Fibroblast of the aortic adventitia (primary cell): ENCODE results near the gene MDM2. TPM values are rescaled to one million over a fixed set of nuclear protein-coding genes. Genes with fewer than 3 reads are reported as not detected.

Source experiments
- DNase-seq: peaks from one replicate; pipeline ENCODE4 v3.0.0-alpha.2; 2010; ENCODE audit warnings: low read depth
- H3K4me3 ChIP-seq: 2 replicates; pipeline ENCODE4 v1.5.1; 2011; ENCODE audit warnings: low read depth, mild to moderate bottlenecking, control low read depth, low read length, moderate library complexity
- CTCF ChIP-seq: IDR thresholded peaks from 2 replicates; pipeline ENCODE4 v1.5.1; 2011; ENCODE audit warnings: mild to moderate bottlenecking, low read length, control low read depth, inconsistent platforms; ENCODE audit not compliant: insufficient read depth
- total RNA-seq: library from RNA; depleted of rRNA; stranded (reverse); fragments of >200 nt; gene quantifications from 2 replicates; pipeline ENCODE4 v1.2.3, GENCODE V29; 2012; ENCODE audit warnings: low replicate concordance

MDM2 gene
- total RNA-seq, 1 donor: 241 TPM

DNA sequence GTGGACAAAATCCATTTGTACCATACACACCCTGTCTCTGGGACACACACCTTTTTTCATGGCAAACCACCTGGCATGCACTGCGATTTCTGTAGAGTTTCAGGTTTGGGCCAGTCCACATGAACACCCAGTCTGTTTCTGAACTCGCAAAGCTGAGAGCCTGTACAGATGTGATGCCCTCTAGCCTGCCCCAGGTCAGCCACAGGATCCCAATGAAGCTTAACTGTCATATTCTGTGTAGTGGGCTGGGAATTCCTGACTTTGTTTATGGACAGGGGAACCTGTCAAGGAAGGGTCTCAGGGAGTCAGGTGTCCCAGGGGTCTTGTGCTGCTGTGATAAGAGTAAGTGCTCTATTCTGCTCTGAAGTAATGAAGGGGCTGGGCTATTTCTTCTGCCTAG, 85.2 kb downstream of the MDM2 start:
- DNase-seq: no peak
- H3K4me3 ChIP-seq: no peak overlapping the region
- no peak for TF ChIP-seq CTCF

DNA sequence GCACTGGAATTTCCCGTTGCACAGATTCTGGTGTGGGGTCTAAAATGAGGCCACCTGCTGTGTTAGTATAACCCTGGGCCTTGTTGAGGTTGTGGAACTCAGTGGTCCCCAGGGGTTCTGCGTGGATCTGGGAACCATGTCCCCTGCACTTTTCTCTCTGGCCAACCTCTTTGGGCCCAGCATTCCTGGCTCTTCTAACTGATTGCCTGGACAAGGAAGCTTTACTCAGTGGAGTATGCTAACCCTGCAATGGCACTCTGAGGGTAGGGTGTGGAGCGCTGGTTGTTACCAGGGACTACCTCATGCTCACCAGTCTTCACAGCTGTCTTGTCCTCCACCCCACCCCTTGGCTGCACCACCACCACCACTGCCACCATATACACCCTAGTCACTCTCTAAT, 85.8 kb downstream of the MDM2 start:
- no peak overlapping the region for H3K4me3 ChIP-seq
- no peak for TF ChIP-seq CTCF
- DNase-seq: no peak

- TF ChIP-seq CTCF: no peak
- no peak overlapping the region for H3K4me3 ChIP-seq
- no peak for DNase-seq
Measured at GRCh38 chr12:68894276-68894855, 86.4 kb downstream of the MDM2 start.

- DNase-seq: no peak
- no peak for TF ChIP-seq CTCF
- no peak overlapping the region for H3K4me3 ChIP-seq
Measured at GRCh38 chr12:68896881-68897540, 89.0 kb downstream of the MDM2 start.

DNA sequence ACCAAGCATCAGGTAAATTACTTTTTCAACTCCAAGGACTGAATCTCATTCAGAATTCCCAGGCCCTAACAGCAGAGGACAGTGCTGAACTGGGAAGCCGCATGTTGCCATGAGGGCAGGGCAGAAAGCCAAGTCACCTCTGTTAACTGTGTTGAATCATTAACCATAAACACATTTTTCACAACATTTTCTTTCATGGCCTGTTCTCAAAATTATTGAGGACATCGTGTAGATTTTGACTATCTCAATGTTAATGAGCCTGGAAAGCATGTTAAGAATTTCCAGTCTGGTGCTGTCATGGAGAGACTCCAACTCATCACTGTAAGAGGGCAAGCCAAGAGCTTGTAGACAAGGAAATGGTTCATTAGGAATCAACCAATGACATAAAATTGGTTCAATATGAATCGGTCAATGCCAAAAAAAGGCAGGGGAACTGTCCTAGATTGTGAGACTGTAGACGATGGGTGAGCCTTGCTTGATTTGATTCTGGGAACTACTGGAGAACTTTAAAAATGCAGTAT, 91.3 kb downstream of the MDM2 start:
- DNase-seq: peak; percentile 86
- peak; percentile 78 for TF ChIP-seq CTCF

GRCh38 chr12:68900241-68900640, 92.3 kb downstream of the MDM2 start:
- TF ChIP-seq CTCF: no peak
- DNase-seq: no peak
- no peak overlapping the region for H3K4me3 ChIP-seq

More for the DNA sequence above, 91.3 kb downstream of the MDM2 start:
- H3K4me3 ChIP-seq: no peak overlapping the region

Other genes with a start within 250 kb of the MDM2 start
- 256 and 294 TPM in 2 replicates for gene RAP1B, start 197.3 kb upstream of the MDM2 start, total RNA-seq
- gene NUP107, start 121.2 kb upstream of the MDM2 start, total RNA-seq: 51.8 and 83.7 TPM in 2 replicates
- gene SLC35E3, start 62.0 kb upstream of the MDM2 start, total RNA-seq: 2.4 and 7.0 TPM in 2 replicates
- 0.08 and 17.1 TPM in 2 replicates for gene CPM, start 125.0 kb downstream of the MDM2 start, total RNA-seq